GM23248 (cell line): ENCODE results near the gene NOC2L. TPM values are rescaled to one million over a fixed set of nuclear protein-coding genes. Genes with fewer than 3 reads are reported as not detected.

Experiments used
- DNase-seq: peaks from one replicate; pipeline ENCODE4 v3.0.0-alpha.2; 2015
- H2AFZ ChIP-seq: fragments of 200-600 bp; sonication (generic); 2 replicates; pipeline ENCODE4 v1.6.1; 2016; ENCODE audit warnings: antibody characterized with exemption
- H3F3A ChIP-seq: fragments of 200-600 bp; sonication (generic); 2 replicates; pipeline ENCODE4 v1.6.1; 2016; ENCODE audit warnings: mild to moderate bottlenecking, antibody characterized with exemption, mixed run types; ENCODE audit not compliant: insufficient read depth
- H3K27ac ChIP-seq: fragments of 200-600 bp; sonication (generic); 2 replicates; pipeline ENCODE4 v1.5.1; 2016; ENCODE audit warnings: mild to moderate bottlenecking
- H3K27me3 ChIP-seq: fragments of 200-600 bp; sonication (generic); replicated peaks from 2 replicates; pipeline ENCODE4 v1.6.1; 2016; ENCODE audit warnings: mild to moderate bottlenecking; ENCODE audit not compliant: insufficient read depth
- H3K36me3 ChIP-seq: fragments of 200-600 bp; sonication (generic); 2 replicates; pipeline ENCODE4 v1.6.1; 2016; ENCODE audit warnings: low read depth, mild to moderate bottlenecking
- H3K4me1 ChIP-seq: fragments of 200-600 bp; sonication (generic); 2 replicates; pipeline ENCODE4 v1.6.1; 2016; ENCODE audit warnings: mild to moderate bottlenecking; ENCODE audit not compliant: insufficient read depth
- H3K4me2 ChIP-seq: fragments of 200-600 bp; sonication (generic); one replicate; pipeline ENCODE4 v1.6.1; 2016; ENCODE audit warnings: mild to moderate bottlenecking; ENCODE audit not compliant: unreplicated experiment
- H3K4me3 ChIP-seq: fragments of 200-600 bp; sonication (generic); 2 replicates; pipeline ENCODE4 v1.5.1; 2016; ENCODE audit warnings: mild to moderate bottlenecking
- H3K79me2 ChIP-seq: fragments of 200-600 bp; sonication (generic); 2 replicates; pipeline ENCODE4 v1.6.1; 2016; ENCODE audit warnings: mild to moderate bottlenecking; ENCODE audit not compliant: insufficient read depth
- H3K9ac ChIP-seq: fragments of 200-600 bp; sonication (generic); 2 replicates; pipeline ENCODE4 v1.6.1; 2016; ENCODE audit warnings: mild to moderate bottlenecking
- H3K9me2 ChIP-seq: fragments of 200-600 bp; sonication (generic); 2 replicates; pipeline ENCODE4 v1.6.1; 2016; ENCODE audit warnings: mixed run types, mild to moderate bottlenecking, moderate library complexity; ENCODE audit not compliant: insufficient read depth
- H3K9me3 ChIP-seq: fragments of 200-600 bp; sonication (generic); one replicate; pipeline ENCODE4 v1.6.1; 2017; ENCODE audit warnings: low read depth
- H4K20me1 ChIP-seq: fragments of 200-600 bp; sonication (generic); 2 replicates; pipeline ENCODE4 v1.6.0; 2016; ENCODE audit not compliant: insufficient read depth
- EZH2 ChIP-seq: fragments of 200-600 bp; sonication (generic); IDR thresholded peaks from 2 replicates; pipeline ENCODE4 v1.6.1; 2018; ENCODE audit warnings: antibody characterized with exemption, mild to moderate bottlenecking; ENCODE audit not compliant: insufficient read depth, poor library complexity, severe bottlenecking
- EZH2phosphoT487 ChIP-seq: fragments of 200-600 bp; sonication (generic); IDR thresholded peaks from 2 replicates; pipeline ENCODE4 v1.6.1; 2018; ENCODE audit warnings: antibody characterized with exemption, moderate library complexity, mild to moderate bottlenecking, low read depth; ENCODE audit not compliant: insufficient read depth
- WGBS, 2 experiments: methylation state at CpG; one replicate each; pipeline ENCODE4 v1.1.6; 2015 to 2017; ENCODE audit warnings: low lambda C conversion rate in 2 of 2, low coverage in 1 of 2; ENCODE audit errors: missing lambda C conversion rate in 2 of 2; 5-methylcytosine and 5-hydroxymethylcytosine counted together
- in situ Hi-C: fragments of 300-500 bp; cut with MboI; formaldehyde crosslinking; loops from 2 replicates; pipeline ENCODE4 v1.15.0; 2020
- polyA plus RNA-seq: library from polyadenylated mRNA; unstranded; fragments of >200 nt; fragmentation: Nextera tagmentation; extraction: Ambion mirVana; gene quantifications from 2 replicates; pipeline ENCODE4 v1.2.1, GENCODE V29; 2016
- total RNA-seq: library from RNA; depleted of rRNA; stranded (reverse); fragments of >200 nt; shearing (Covaris generic); gene quantifications from 2 replicates; pipeline ENCODE4 v1.2.3, GENCODE V29; 2014

Gene NOC2L
- total and polyA plus RNA-seq, 2 experiments from 2014 or later = 64.0 to 67.3 TPM

DNA sequence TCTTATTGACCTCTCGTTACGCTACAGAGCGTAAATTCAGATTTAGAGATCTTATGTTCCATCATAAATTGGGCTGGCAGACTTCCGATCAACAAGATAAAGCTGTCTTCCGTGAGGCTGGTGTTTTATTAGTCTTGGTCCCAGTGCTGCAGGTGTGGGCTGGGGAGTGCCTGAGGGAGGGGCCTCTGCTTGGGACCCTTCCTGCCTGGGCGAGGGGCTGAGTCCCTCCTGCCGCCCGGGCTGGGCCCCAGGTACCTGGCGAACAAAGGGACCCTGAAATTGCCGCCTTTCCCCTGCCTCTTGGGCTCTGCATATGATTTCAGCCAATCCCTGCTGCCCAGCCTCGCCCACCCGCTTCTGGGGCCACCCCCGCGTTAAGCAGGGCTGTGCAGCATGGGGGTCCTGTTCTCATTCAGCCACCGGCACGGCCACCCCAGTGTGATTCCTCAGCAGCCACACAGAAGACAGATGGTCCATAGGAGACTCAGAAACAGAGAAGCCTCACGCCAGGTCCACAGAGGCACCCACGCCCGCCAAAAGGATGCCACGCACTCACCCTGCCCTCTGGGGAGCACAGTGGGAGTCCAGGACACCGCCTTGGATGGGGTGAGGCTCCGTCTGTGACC lies 41.5 kb downstream of the NOC2L start:
- peaks cover 13% of the 10 kb centered on the region for H3K4me1 ChIP-seq
- H3K27me3 ChIP-seq = no peaks in the 10 kb centered on the region
- H3K9me3 ChIP-seq = no peaks in the 10 kb centered on the region
- H3K9me2 ChIP-seq = no peaks in the 10 kb centered on the region
- no peak overlapping the region for H3K4me2 ChIP-seq
- no peak overlapping the region for H3K4me3 ChIP-seq
- H4K20me1 ChIP-seq = no peaks in the 10 kb centered on the region
- 0 out of 2 replicates have a peak, but pooled peaks cover under 1% of the 10 kb centered on the region for H3F3A ChIP-seq
- H2AFZ ChIP-seq = no peak overlapping the region
- no peak for TF ChIP-seq EZH2phosphoT487
- TF ChIP-seq EZH2 = no peak
- no peaks in the 10 kb centered on the region for H3K36me3 ChIP-seq
- 0 out of 2 replicates have a peak, but pooled peaks cover 3% of the 10 kb centered on the region for H3K79me2 ChIP-seq
- whole genome bisulfite sequencing, 2 experiments = 43 to 60% methylated on average over 22 of the region's 22 CpGs
- in situ Hi-C loops = no loop called here
- no peak for DNase-seq
- H3K9ac ChIP-seq = no peak overlapping the region
- H3K27ac ChIP-seq = no peak overlapping the region

DNA sequence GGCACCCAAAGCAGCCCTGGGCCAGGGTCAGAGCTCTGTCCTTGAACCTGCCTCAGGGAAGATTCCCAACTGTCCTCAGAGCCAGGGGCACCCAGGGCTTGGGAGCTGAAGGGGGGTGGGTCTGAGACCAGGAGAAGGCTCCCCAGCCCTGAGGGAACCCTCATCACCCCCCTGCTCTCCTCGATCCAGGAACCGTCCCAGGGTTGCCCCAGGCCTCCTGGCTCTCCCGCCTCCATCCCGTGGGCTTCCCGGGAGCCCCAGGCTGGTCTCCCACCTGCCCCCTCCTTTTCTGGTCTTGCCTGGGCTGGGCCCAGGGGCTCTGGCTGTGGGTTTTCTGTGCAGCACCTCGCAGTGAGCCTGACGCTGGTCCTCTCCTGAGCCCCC lies 42.0 kb downstream of the NOC2L start:
- Histone ChIP-seq H3K27ac (no peak overlapping the region), H4K20me1 (no peaks in the 10 kb centered on the region), H3K79me2 (no peaks in the 10 kb centered on the region), H3K4me1 (peaks cover 13% of the 10 kb centered on the region), H3K4me3 (no peak overlapping the region), H2AFZ (no peak overlapping the region), H3K9me2 (no peaks in the 10 kb centered on the region), H3K27me3 (no peaks in the 10 kb centered on the region), H3K4me2 (peak overlapping the region; percentile 53), H3K9me3 (no peaks in the 10 kb centered on the region), H3K9ac (no peak overlapping the region), H3K36me3 (no peaks in the 10 kb centered on the region), H3F3A (0 out of 2 replicates have a peak, but pooled peaks cover 5% of the 10 kb centered on the region)
- no peak for DNase-seq
- in situ Hi-C loops = no loop called here
- TF ChIP-seq EZH2 (no peak), EZH2phosphoT487 (no peak)
- 52 to 58% methylated on average over 5 to 7 of the region's 7 CpGs for WGBS, 2 experiments

GRCh38 chr1:916173-917075 lies 42.6 kb downstream of the NOC2L start:
- no peak overlapping the region for H3K4me3 ChIP-seq
- H3F3A ChIP-seq = 0 out of 2 replicates have a peak, but pooled peaks cover 12% of the 10 kb centered on the region
- in situ Hi-C loops = no loop called here
- H3K27ac ChIP-seq = no peak overlapping the region
- H3K9ac ChIP-seq = no peak overlapping the region
- H3K4me1 ChIP-seq = peaks cover 14% of the 10 kb centered on the region
- DNase-seq = peak; percentile 75
- H4K20me1 ChIP-seq = no peaks in the 10 kb centered on the region
- H3K9me2 ChIP-seq = no peaks in the 10 kb centered on the region
- no peaks in the 10 kb centered on the region for H3K36me3 ChIP-seq
- H3K9me3 ChIP-seq = no peaks in the 10 kb centered on the region
- WGBS, 2 experiments = 25 to 28% methylated on average over 29 to 31 of the region's 31 CpGs
- H3K4me2 ChIP-seq = peak overlapping the region; percentile 53
- no peaks in the 10 kb centered on the region for H3K79me2 ChIP-seq
- no peaks in the 10 kb centered on the region for H3K27me3 ChIP-seq
- H2AFZ ChIP-seq = no peak overlapping the region
- TF ChIP-seq EZH2 = no peak
- no peak for TF ChIP-seq EZH2phosphoT487

DNA sequence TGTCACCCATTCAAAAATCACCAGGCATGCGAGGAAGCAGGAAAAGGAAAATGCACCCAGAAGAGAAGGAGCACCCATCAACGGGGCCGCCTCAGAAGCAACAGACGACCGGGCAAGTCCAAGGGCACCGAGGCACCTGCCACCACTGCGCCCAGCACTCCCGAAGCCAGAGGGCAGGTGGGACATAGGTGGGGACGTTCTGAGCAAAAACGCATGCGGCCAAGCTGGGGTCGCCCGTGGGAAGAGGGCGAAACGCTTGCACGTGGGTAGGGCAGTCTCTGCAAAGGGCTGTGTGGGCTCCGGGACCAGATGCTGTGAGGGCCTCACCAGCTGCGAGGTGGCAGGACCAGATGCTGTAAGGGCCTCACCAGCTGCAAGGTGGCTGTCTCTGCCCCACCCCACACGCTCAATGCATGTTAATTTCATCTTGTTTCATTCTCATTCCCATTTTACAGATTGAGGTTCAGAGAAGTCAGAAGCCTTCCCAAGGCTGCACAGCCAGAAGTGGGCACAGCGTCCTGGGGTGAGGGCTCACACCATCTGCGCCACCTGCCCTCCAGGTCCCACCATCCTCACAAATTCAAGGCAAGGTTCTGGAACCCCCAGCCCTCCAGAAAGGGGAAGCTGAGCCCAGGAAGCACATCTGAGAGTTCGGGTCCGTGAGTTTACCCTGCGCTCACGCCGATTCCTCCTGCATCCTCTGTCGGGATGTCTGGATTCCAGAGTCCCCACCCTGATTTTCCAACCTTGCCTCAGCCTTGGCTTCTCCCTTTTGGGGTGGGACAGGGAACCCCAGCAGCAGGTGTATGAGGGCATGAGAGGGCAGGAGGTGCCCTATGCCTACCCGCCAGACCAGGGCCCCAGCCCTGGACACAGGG lies 43.5 kb downstream of the NOC2L start:
- peaks cover 19% of the 10 kb centered on the region for H3K4me1 ChIP-seq
- H3F3A ChIP-seq = 0 out of 2 replicates have a peak, but pooled peaks cover 13% of the 10 kb centered on the region
- no peaks in the 10 kb centered on the region for H3K9me3 ChIP-seq
- no peak overlapping the region for H3K4me2 ChIP-seq
- H3K27me3 ChIP-seq = no peaks in the 10 kb centered on the region
- no peaks in the 10 kb centered on the region for H3K9me2 ChIP-seq
- H2AFZ ChIP-seq = no peak overlapping the region
- no peak for TF ChIP-seq EZH2
- no peak for TF ChIP-seq EZH2phosphoT487
- H3K9ac ChIP-seq = no peak overlapping the region
- H3K4me3 ChIP-seq = no peak overlapping the region
- 71% methylated on average over 28 of the region's 28 CpGs for WGBS, 2 experiments
- no peaks in the 10 kb centered on the region for H3K79me2 ChIP-seq
- in situ Hi-C loops = no loop called here
- H4K20me1 ChIP-seq = no peaks in the 10 kb centered on the region
- DNase-seq = no peak
- H3K36me3 ChIP-seq = no peaks in the 10 kb centered on the region
- no peak overlapping the region for H3K27ac ChIP-seq
